Smooth muscle cell (in vitro differentiated cells): Measurements from ENCODE around the gene PLXNA3. TPM values are rescaled to one million over a fixed set of nuclear protein-coding genes. Genes with fewer than 3 reads are reported as not detected.

ENCODE experiments used
- DNase-seq: peaks from one replicate; lab custom pipeline; 2025; ENCODE audit not compliant: unreplicated experiment; lab: John Stamatoyannopoulos, UW
- H2AFZ ChIP-seq: fragments of 200-600 bp; sonication (generic); 2 replicates; pipeline ENCODE4 v1.6.0; 2016; ENCODE audit warnings: antibody characterized with exemption, low read depth, mild to moderate bottlenecking
- H3F3A ChIP-seq: fragments of 200-600 bp; sonication (generic); 2 replicates; pipeline ENCODE4 v1.6.0; 2017; ENCODE audit warnings: antibody characterized with exemption, low read depth
- H3K27ac ChIP-seq: fragments of 200-600 bp; sonication (generic); 2 replicates; pipeline ENCODE4 v1.5.1; 2016; ENCODE audit warnings: low read depth, mild to moderate bottlenecking
- H3K27me3 ChIP-seq: fragments of 200-600 bp; sonication (generic); 2 replicates; pipeline ENCODE4 v1.6.1; 2016; ENCODE audit warnings: low read depth, mild to moderate bottlenecking
- H3K36me3 ChIP-seq: fragments of 200-600 bp; sonication (generic); 2 replicates; pipeline ENCODE4 v1.5.1; 2016; ENCODE audit warnings: low read depth
- H3K4me1 ChIP-seq: fragments of 200-600 bp; sonication (generic); 2 replicates; pipeline ENCODE4 v1.5.1; 2016; ENCODE audit warnings: low read depth
- H3K4me2 ChIP-seq: fragments of 200-600 bp; sonication (generic); 2 replicates; pipeline ENCODE4 v1.6.0; 2016; ENCODE audit warnings: mild to moderate bottlenecking
- H3K4me3 ChIP-seq: fragments of 200-600 bp; sonication (generic); 2 replicates; pipeline ENCODE4 v1.5.1; 2016; ENCODE audit warnings: mild to moderate bottlenecking
- H3K79me2 ChIP-seq: fragments of 200-600 bp; sonication (generic); 2 replicates; pipeline ENCODE4 v1.6.0; 2016; ENCODE audit warnings: low read depth, mild to moderate bottlenecking
- H3K9ac ChIP-seq: fragments of 200-600 bp; sonication (generic); 2 replicates; pipeline ENCODE4 v1.6.0; 2016; ENCODE audit warnings: low read depth
- H3K9me3 ChIP-seq: fragments of 200-600 bp; sonication (generic); replicated peaks from 2 replicates; pipeline ENCODE4 v1.5.1; 2016; ENCODE audit warnings: low read depth
- H4K20me1 ChIP-seq: fragments of 200-600 bp; sonication (generic); 2 replicates; pipeline ENCODE4 v1.6.0; 2016; ENCODE audit warnings: low read depth
- CTCF ChIP-seq: fragments of 200-600 bp; sonication (generic); IDR thresholded peaks from 2 replicates; pipeline ENCODE4 v1.5.1; 2017; ENCODE audit warnings: borderline replicate concordance, mild to moderate bottlenecking, antibody characterized with exemption; ENCODE audit not compliant: insufficient read depth, poor library complexity, severe bottlenecking
- WGBS: methylation state at CpG from one replicate; pipeline ENCODE4 v1.1.7; 2016; ENCODE audit warnings: low lambda C conversion rate; 5-methylcytosine and 5-hydroxymethylcytosine counted together
- microRNA-seq: library from miRNA; unstranded; fragments of <30 nt; microRNA quantifications from one replicate; pipeline ENCODE4, GENCODE V29; 2016; ENCODE audit warnings: borderline number of aligned reads
- polyA plus RNA-seq: library from polyadenylated mRNA; unstranded; fragments of >200 nt; fragmentation: Nextera tagmentation; extraction: Ambion mirVana; gene quantifications from 2 replicates; pipeline ENCODE4 v1.2.1, GENCODE V29; 2016
- small RNA-seq: library from RNA; depleted of rRNA; stranded (forward); fragments of <200 nt; gene quantifications from one replicate; pipeline ENCODE3, GENCODE V24; 2014
- total RNA-seq: library from RNA; depleted of rRNA; stranded (reverse); fragments of >200 nt; gene quantifications from 2 replicates; pipeline ENCODE4 v1.2.3, GENCODE V29; 2014

Gene PLXNA3
- total and polyA plus RNA-seq, 2 experiments from 2014 or later = 33.6 to 38.2 TPM

GRCh38 chrX:154525606-154526490 is 67.8 kb downstream of the PLXNA3 start:
- H2AFZ ChIP-seq = no peak overlapping the region
- no peak for TF ChIP-seq CTCF
- no peaks in the 10 kb centered on the region for H3F3A ChIP-seq
- no peak overlapping the region for H3K9ac ChIP-seq
- H4K20me1 ChIP-seq = no peaks in the 10 kb centered on the region
- H3K27me3 ChIP-seq = no peaks in the 10 kb centered on the region
- WGBS = 82% methylated on average over 14 of the region's 14 CpGs
- H3K27ac ChIP-seq = peak overlapping the region; percentile 15
- H3K4me3 ChIP-seq = no peak overlapping the region
- H3K9me3 ChIP-seq = no peaks in the 10 kb centered on the region
- DNase-seq = no peak
- H3K36me3 ChIP-seq = no peaks in the 10 kb centered on the region
- no peaks in the 10 kb centered on the region for H3K4me1 ChIP-seq
- H3K79me2 ChIP-seq = no peaks in the 10 kb centered on the region
- no peak overlapping the region for H3K4me2 ChIP-seq

- Histone ChIP-seq H3K79me2 (no peaks in the 10 kb centered on the region), H3K9me3 (no peaks in the 10 kb centered on the region), H3K4me2 (peak overlapping the region; percentile 80), H4K20me1 (no peaks in the 10 kb centered on the region), H3K36me3 (no peaks in the 10 kb centered on the region), H3K27me3 (no peaks in the 10 kb centered on the region), H3K9ac (no peak overlapping the region), H3K27ac (peak overlapping the region; percentile 82), H3K4me1 (no peaks in the 10 kb centered on the region), H3K4me3 (peak overlapping the region; percentile 42), H2AFZ (no peak overlapping the region), H3F3A (no peaks in the 10 kb centered on the region)
- WGBS = 38% methylated on average over 15 of the region's 15 CpGs
- peak; percentile 26 for TF ChIP-seq CTCF
- DNase-seq = no peak
Observed at GRCh38 chrX:154526901-154527675, 69.0 kb downstream of the PLXNA3 start.

Small RNAs within 50 kb of the gene (microRNA-seq; reads per million reads assigned to microRNA genes)
- 21.6 reads per million, percentile 29 among the genes with 10 or more reads in this experiment for gene MIR6858

Small RNAs within 50 kb of the gene (small RNA-seq; reads per million reads assigned to genes)
- gene MIR6858 (0.21 reads per million), gene RN7SL697P (not detected)

Other genes starting within 250 kb of the PLXNA3 start
- not detected in 2 replicates for gene OPN1MW2, start 238.5 kb upstream of the PLXNA3 start, total RNA-seq
- gene OPN1MW2, start 238.5 kb upstream of the PLXNA3 start, polyA plus RNA-seq = not detected in 2 replicates
- gene OPN1MW3, start 200.7 kb upstream of the PLXNA3 start, total RNA-seq = not detected in 2 replicates
- not detected in 2 replicates for gene OPN1MW3, start 200.7 kb upstream of the PLXNA3 start, polyA plus RNA-seq
- gene TEX28, start 163.2 kb upstream of the PLXNA3 start, total RNA-seq = not detected in 2 replicates
- not detected in 2 replicates for gene TEX28, start 163.2 kb upstream of the PLXNA3 start, polyA plus RNA-seq
- not detected in 2 replicates for gene TKTL1, start 162.5 kb upstream of the PLXNA3 start, total RNA-seq
- not detected in 2 replicates for gene TKTL1, start 162.5 kb upstream of the PLXNA3 start, polyA plus RNA-seq
- gene FLNA, start 83.6 kb upstream of the PLXNA3 start, total RNA-seq = 807 and 860 TPM in 2 replicates
- gene FLNA, start 83.6 kb upstream of the PLXNA3 start, polyA plus RNA-seq = 1,632 and 1,832 TPM in 2 replicates
- gene EMD, start 79.0 kb upstream of the PLXNA3 start, total RNA-seq = 46.1 and 61.4 TPM in 2 replicates
- gene EMD, start 79.0 kb upstream of the PLXNA3 start, polyA plus RNA-seq = 63.9 and 67.4 TPM in 2 replicates
- gene RPL10, start 59.9 kb upstream of the PLXNA3 start, total RNA-seq = 2,811 and 3,107 TPM in 2 replicates
- gene RPL10, start 59.9 kb upstream of the PLXNA3 start, polyA plus RNA-seq = 1,314 and 1,395 TPM in 2 replicates
- gene DNASE1L1, start 49.0 kb upstream of the PLXNA3 start, total RNA-seq = 33.6 and 40.4 TPM in 2 replicates
- gene DNASE1L1, start 49.0 kb upstream of the PLXNA3 start, polyA plus RNA-seq = 23.0 and 30.0 TPM in 2 replicates
- gene TAFAZZIN, start 46.7 kb upstream of the PLXNA3 start, total RNA-seq = 28.3 and 203 TPM in 2 replicates
- gene TAFAZZIN, start 46.7 kb upstream of the PLXNA3 start, polyA plus RNA-seq = 30.2 and 32.4 TPM in 2 replicates
- gene ATP6AP1, start 29.6 kb upstream of the PLXNA3 start, total RNA-seq = 84.0 and 104 TPM in 2 replicates
- 193 and 213 TPM in 2 replicates for gene ATP6AP1, start 29.6 kb upstream of the PLXNA3 start, polyA plus RNA-seq
- 92.2 and 98.8 TPM in 2 replicates for gene GDI1, start 21.1 kb upstream of the PLXNA3 start, total RNA-seq
- 143 and 160 TPM in 2 replicates for gene GDI1, start 21.1 kb upstream of the PLXNA3 start, polyA plus RNA-seq
- gene FAM50A, start 14.1 kb upstream of the PLXNA3 start, total RNA-seq = 46.0 and 50.1 TPM in 2 replicates
- 183 and 216 TPM in 2 replicates for gene FAM50A, start 14.1 kb upstream of the PLXNA3 start, polyA plus RNA-seq
- gene LAGE3, start 21.0 kb downstream of the PLXNA3 start, total RNA-seq = 33.8 and 39.7 TPM in 2 replicates
- gene LAGE3, start 21.0 kb downstream of the PLXNA3 start, polyA plus RNA-seq = 52.7 and 66.1 TPM in 2 replicates
- gene UBL4A, start 28.3 kb downstream of the PLXNA3 start, total RNA-seq = 28.7 and 42.1 TPM in 2 replicates
- gene UBL4A, start 28.3 kb downstream of the PLXNA3 start, polyA plus RNA-seq = 46.9 and 50.8 TPM in 2 replicates
- 26.8 and 34.7 TPM in 2 replicates for gene SLC10A3, start 32.3 kb downstream of the PLXNA3 start, total RNA-seq
- 52.1 and 63.1 TPM in 2 replicates for gene SLC10A3, start 32.3 kb downstream of the PLXNA3 start, polyA plus RNA-seq
- gene FAM3A, start 58.0 kb downstream of the PLXNA3 start, total RNA-seq = 13.6 and 16.0 TPM in 2 replicates
- gene FAM3A, start 58.0 kb downstream of the PLXNA3 start, polyA plus RNA-seq = 49.1 and 53.7 TPM in 2 replicates
- gene G6PD, start 88.6 kb downstream of the PLXNA3 start, total RNA-seq = 32.9 and 37.9 TPM in 2 replicates
- gene G6PD, start 88.6 kb downstream of the PLXNA3 start, polyA plus RNA-seq = 12.9 and 13.5 TPM in 2 replicates
- gene IKBKG, start 89.3 kb downstream of the PLXNA3 start, total RNA-seq = 8.3 and 12.5 TPM in 2 replicates
- gene IKBKG, start 89.3 kb downstream of the PLXNA3 start, polyA plus RNA-seq = 25.4 and 32.0 TPM in 2 replicates
- gene CTAG1A, start 126.9 kb downstream of the PLXNA3 start, total RNA-seq = not detected in 2 replicates
- gene CTAG1A, start 126.9 kb downstream of the PLXNA3 start, polyA plus RNA-seq = not detected in 2 replicates
- gene CTAG1B, start 161.0 kb downstream of the PLXNA3 start, total RNA-seq = not detected in 2 replicates
- gene CTAG1B, start 161.0 kb downstream of the PLXNA3 start, polyA plus RNA-seq = not detected in 2 replicates
- gene CTAG2, start 195.3 kb downstream of the PLXNA3 start, total RNA-seq = not detected in 2 replicates
- gene CTAG2, start 195.3 kb downstream of the PLXNA3 start, polyA plus RNA-seq = not detected in 2 replicates